Measurements from ENCODE around the gene KCTD1. TPM values are rescaled to one million over a fixed set of nuclear protein-coding genes. Genes with fewer than 3 reads are reported as not detected.

KCTD1 gene
- polyA plus RNA-seq, 1 donor from 2014 or later: 32.0 TPM

- H3K27me3 ChIP-seq (ENCODE audit: insufficient read depth, low read depth, low read length): no peaks in the 10 kb centered on the region
- no peak overlapping the region for H3K4me3 ChIP-seq (ENCODE audit: low read length)
- H3K79me2 ChIP-seq (replicated peaks; ENCODE audit: insufficient read depth, low read length): no peaks in the 10 kb centered on the region
- peak overlapping the region; percentile 73 for H3K27ac ChIP-seq (ENCODE audit: low read length)
- no peaks in the 10 kb centered on the region for H3K9me2 ChIP-seq (ENCODE audit: insufficient read depth, low read length)
- H2AFZ ChIP-seq (ENCODE audit: low read depth, low read length): no peak overlapping the region
- H4K20me1 ChIP-seq (ENCODE audit: insufficient read depth): no peaks in the 10 kb centered on the region
- peaks cover 6% of the 10 kb centered on the region for H3K36me3 ChIP-seq (ENCODE audit: insufficient read depth, low read length)
- peak overlapping the region; percentile 65 for H3K4me2 ChIP-seq (ENCODE audit: low read length)
- TF ChIP-seq MXI1 (conservative IDR thresholded peaks at IDR 0.05; ENCODE audit: poor library complexity, severe bottlenecking): no peak
- no peak for TF ChIP-seq RAD21 (conservative IDR thresholded peaks at IDR 0.05)
- TF ChIP-seq TAF1 (IDR thresholded peaks at IDR 0.05; ENCODE audit: low read depth): no peak
- no peak for TF ChIP-seq REST (IDR thresholded peaks at IDR 0.05; ENCODE audit: borderline replicate concordance)
- no peak for TF ChIP-seq EZH2 (IDR thresholded peaks at IDR 0.05; ENCODE audit: borderline replicate concordance, insufficient read depth, low read length, poor library complexity, severe bottlenecking)
- peak; percentile 44 for TF ChIP-seq EP300 (conservative IDR thresholded peaks at IDR 0.05; ENCODE audit: poor library complexity, severe bottlenecking)
- TF ChIP-seq POLR2AphosphoS5 (IDR thresholded peaks at IDR 0.05): peak; percentile 34
- no peaks in the 10 kb centered on the region for H3K9me3 ChIP-seq (ENCODE audit: low read length)
- no peak overlapping the region for H3K9ac ChIP-seq (ENCODE audit: low read length)
- H3F3A ChIP-seq (ENCODE audit: insufficient read depth, low read length, poor library complexity, severe bottlenecking): peaks cover 7% of the 10 kb centered on the region
Measured at GRCh38 chr18:26477828-26478466, 70.4 kb downstream of the KCTD1 start.

DNA sequence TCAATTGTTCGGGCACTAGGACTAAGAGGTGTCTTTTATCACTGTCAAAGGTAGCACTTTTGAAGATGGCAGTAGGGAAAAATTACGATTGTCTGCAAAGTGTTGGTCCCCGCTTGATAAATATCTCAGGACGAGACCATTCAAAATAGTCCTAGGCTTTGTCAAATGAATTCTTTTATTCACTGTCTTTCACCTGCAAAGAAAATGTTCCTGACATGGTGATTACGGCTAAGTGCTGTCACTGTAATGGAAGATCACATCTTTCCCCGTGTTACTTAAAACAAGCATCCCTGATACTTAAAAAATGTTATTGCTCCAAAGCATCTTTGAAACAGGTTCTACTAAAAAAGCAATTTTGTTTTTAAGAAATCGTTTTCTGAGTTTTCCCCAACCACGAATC is 71.7 kb downstream of the KCTD1 start:
- H3K4me2 ChIP-seq (ENCODE audit: low read length): peak overlapping the region; percentile 65

More for the DNA sequence above, 71.7 kb downstream of the KCTD1 start:
- Histone ChIP-seq H3K36me3 (ENCODE audit: insufficient read depth, low read length) (peaks cover 6% of the 10 kb centered on the region), H3K4me3 (ENCODE audit: low read length) (peak overlapping the region; percentile 43), H3K79me2 (replicated peaks; ENCODE audit: insufficient read depth, low read length) (no peaks in the 10 kb centered on the region), H3K27me3 (ENCODE audit: insufficient read depth, low read depth, low read length) (no peaks in the 10 kb centered on the region), H3K9me2 (ENCODE audit: insufficient read depth, low read length) (no peaks in the 10 kb centered on the region), H3K27ac (ENCODE audit: low read length) (peak overlapping the region; percentile 73), H4K20me1 (ENCODE audit: insufficient read depth) (no peaks in the 10 kb centered on the region), H3F3A (ENCODE audit: insufficient read depth, low read length, poor library complexity, severe bottlenecking) (peaks cover 7% of the 10 kb centered on the region), H2AFZ (ENCODE audit: low read depth, low read length) (no peak overlapping the region), H3K9me3 (ENCODE audit: low read length) (no peaks in the 10 kb centered on the region), H3K9ac (ENCODE audit: low read length) (peak overlapping the region; percentile 31)
- no peak for TF ChIP-seq MXI1 (conservative IDR thresholded peaks at IDR 0.05; ENCODE audit: poor library complexity, severe bottlenecking)
- peak; percentile 97 for TF ChIP-seq EP300 (conservative IDR thresholded peaks at IDR 0.05; ENCODE audit: poor library complexity, severe bottlenecking)
- TF ChIP-seq POLR2AphosphoS5 (IDR thresholded peaks at IDR 0.05): peak; percentile 80
- peak; percentile 85 for TF ChIP-seq REST (IDR thresholded peaks at IDR 0.05; ENCODE audit: borderline replicate concordance)
